ENCODE measurements around the gene OTUD4.
A peak's percentile ranks its signal among the peaks of the same experiment; 100 is the strongest.
"Not testable (repeated sequence)": the region's sequence is repeated elsewhere in the genome, so short reads cannot be mapped to it uniquely, and the experiment has no call there.

Gene OTUD4

DNA sequence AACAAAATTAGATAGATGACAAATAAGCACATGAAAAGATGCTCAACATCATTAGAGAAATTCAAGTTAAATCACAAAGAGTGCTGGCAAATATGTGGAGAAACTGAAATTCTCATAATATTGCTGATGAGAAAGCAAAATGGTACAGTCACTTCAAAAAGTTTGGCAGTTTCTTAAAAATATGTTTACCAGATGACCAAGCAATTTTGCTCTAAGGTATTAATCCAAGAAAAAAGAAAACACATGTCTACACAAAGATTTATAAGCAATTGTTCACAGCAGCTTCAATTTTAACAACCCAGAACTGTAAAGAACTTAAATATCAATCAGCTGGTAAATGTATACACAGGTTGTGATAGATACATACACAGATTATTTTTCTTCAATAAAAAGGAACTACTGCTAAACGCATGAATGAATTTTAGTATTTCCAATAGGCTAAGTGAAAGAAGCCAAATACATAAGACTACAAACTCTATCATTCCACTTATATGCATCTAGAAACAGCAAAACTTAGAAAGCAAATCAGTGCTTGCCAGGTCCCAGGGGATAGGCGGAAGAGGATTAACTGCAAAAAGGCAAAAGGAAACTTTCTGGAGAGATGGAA is 11.7 kb downstream of the OTUD4 start:
- H3K4me1 Mint-ChIP-seq (ENCODE audit: low read depth) = peaks cover 25% of the 10 kb centered on the region
- no peaks in the 10 kb centered on the region for H3K27me3 Mint-ChIP-seq (ENCODE audit: low read depth)
- no peaks in the 10 kb centered on the region for H3K9me3 Mint-ChIP-seq
- peaks cover 42% of the 10 kb centered on the region for H3K36me3 Mint-ChIP-seq (ENCODE audit: low read depth)
- H3K4me3 Mint-ChIP-seq = no peak overlapping the region
- DNase-seq (ENCODE audit: low spot score) = no peak
- H3K27ac Mint-ChIP-seq = peak overlapping the region; percentile 60

DNA sequence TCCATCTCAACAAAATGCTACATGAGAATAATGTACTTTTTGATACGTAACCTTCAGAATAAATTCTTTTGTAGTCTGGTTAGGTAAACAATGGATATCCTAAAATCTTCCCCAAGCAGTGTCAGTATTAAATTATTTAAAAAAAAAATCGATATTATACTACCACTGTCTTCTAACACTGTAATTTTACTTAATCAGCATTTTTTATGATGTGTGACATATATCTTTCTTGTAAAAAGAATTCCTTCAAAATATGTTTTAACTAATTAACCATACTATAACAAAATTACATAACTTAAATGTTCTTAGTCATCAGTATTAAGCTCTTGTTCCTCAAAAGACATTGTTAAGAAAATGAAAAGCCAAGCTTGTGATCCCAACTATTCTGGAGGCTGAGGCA is 12.5 kb downstream of the OTUD4 start:
- no peaks in the 10 kb centered on the region for H3K27me3 Mint-ChIP-seq (ENCODE audit: low read depth)
- no peak overlapping the region for H3K27ac Mint-ChIP-seq
- peaks cover 43% of the 10 kb centered on the region for H3K36me3 Mint-ChIP-seq (ENCODE audit: low read depth)
- no peak overlapping the region for H3K4me3 Mint-ChIP-seq
- H3K9me3 Mint-ChIP-seq = no peaks in the 10 kb centered on the region
- H3K4me1 Mint-ChIP-seq (ENCODE audit: low read depth) = peaks cover 21% of the 10 kb centered on the region
- no peak for DNase-seq (ENCODE audit: low spot score)

DNA sequence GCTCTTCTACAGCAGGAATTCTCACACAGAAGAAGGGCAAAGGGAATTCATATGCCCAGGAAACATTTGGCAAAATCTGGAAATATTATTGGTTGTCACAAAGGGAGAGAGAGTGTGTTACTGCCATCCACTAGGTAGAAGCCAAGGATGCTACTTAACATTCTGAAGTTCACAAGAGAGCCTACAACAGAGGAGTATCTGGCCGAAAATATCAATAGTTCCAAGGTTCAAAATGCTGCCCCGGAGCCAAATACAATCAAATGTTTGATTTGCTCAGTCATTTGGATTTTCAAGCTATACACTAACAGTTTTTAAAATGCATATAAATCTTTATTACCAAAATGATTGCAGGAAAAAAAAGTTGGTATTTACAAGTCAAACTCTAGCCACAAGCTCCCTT is 18.8 kb downstream of the OTUD4 start:
- Mint-ChIP-seq H3K4me3 (no peak overlapping the region), H3K36me3 (ENCODE audit: low read depth) (peaks cover 39% of the 10 kb centered on the region), H3K27ac (no peak overlapping the region), H3K9me3 (no peaks in the 10 kb centered on the region), H3K27me3 (ENCODE audit: low read depth) (no peaks in the 10 kb centered on the region), H3K4me1 (ENCODE audit: low read depth) (peaks cover 10% of the 10 kb centered on the region)
- DNase-seq (ENCODE audit: low spot score) = no peak

DNA sequence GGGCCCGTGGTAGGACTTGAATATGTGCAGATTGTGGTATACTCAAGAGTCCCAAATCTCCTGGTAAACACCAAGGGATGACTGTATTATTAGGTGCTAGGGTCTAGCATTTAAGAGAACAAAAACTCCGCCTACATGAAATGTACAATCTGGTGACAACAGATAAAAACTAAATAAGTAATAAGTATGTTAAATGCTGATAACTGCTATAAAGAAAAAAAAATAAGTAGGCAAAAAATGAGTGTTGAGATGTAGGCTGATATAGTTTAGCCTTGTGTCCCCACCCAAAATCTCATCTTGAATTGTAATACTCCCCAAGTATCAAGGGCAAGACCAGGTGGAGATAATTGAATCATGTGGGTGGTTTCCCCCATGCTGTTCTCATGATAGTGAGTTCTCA is 23.4 kb downstream of the OTUD4 start:
- Mint-ChIP-seq H3K4me3 (no peak overlapping the region), H3K4me1 (ENCODE audit: low read depth) (peaks cover 19% of the 10 kb centered on the region), H3K27ac (peak overlapping the region; percentile 21), H3K36me3 (ENCODE audit: low read depth) (peaks cover 52% of the 10 kb centered on the region), H3K27me3 (ENCODE audit: low read depth) (no peaks in the 10 kb centered on the region), H3K9me3 (no peaks in the 10 kb centered on the region)
- no peak for DNase-seq (ENCODE audit: low spot score)

DNA sequence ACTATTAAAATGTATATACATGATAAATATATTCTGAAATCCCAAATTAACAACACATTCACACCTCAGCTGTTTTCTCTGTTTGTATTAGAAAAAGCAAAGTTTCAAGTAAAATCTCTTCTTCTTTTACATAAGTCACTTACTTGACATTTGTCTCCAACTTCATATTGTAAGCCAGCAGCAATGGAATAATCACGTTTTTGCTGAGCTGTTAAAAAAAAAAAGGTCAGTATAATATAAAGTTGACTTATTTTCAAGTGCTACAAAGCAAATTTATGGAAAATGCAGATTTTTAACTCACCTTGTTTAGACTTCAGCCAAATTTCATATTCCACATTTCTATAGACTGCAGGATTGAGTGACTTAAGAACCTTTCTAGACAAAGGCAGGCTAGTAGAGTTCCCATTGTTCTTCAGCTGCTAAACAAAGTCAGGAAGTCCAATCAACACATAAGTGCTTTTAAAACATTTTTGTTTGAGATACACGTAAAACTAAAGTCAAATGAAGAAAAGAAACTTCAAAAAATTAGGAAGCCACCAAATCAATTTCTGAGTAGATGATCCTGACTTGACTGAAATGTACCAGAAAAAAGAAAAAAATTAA is 25.0 kb downstream of the OTUD4 start:
- peaks cover 51% of the 10 kb centered on the region for H3K36me3 Mint-ChIP-seq (ENCODE audit: low read depth)
- H3K4me1 Mint-ChIP-seq (ENCODE audit: low read depth) = peaks cover 17% of the 10 kb centered on the region
- H3K27me3 Mint-ChIP-seq (ENCODE audit: low read depth) = no peaks in the 10 kb centered on the region

DNA sequence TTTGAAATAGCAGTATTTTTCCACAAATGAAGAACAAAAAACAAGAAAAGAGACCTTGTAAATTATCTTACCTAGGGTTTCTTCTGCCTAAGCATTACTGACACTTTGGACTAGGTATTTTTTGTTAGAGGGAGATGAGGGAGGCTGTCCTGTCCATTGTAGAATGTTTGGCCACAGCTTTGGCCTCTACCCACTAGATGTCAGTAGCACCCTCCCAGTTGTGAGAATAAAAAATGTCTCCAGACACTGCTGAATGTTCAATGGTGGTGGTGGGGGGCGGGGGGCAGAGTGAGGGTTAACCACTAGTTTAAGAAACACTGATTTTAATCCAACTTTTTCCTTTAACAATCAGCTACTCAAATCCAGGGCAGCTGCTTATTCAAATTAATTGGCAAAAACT is 25.8 kb downstream of the OTUD4 start:
- Mint-ChIP-seq H3K4me1 (ENCODE audit: low read depth) (peaks cover 15% of the 10 kb centered on the region), H3K36me3 (ENCODE audit: low read depth) (peaks cover 56% of the 10 kb centered on the region), H3K4me3 (no peak overlapping the region), H3K9me3 (no peaks in the 10 kb centered on the region), H3K27ac (no peak overlapping the region), H3K27me3 (ENCODE audit: low read depth) (no peaks in the 10 kb centered on the region)
- no peak for DNase-seq (ENCODE audit: low spot score)

More for the DNA sequence above, 25.0 kb downstream of the OTUD4 start:
- H3K27ac Mint-ChIP-seq = no peak overlapping the region
- no peak for DNase-seq (ENCODE audit: low spot score)
- no peak overlapping the region for H3K4me3 Mint-ChIP-seq
- H3K9me3 Mint-ChIP-seq = no peaks in the 10 kb centered on the region

DNA sequence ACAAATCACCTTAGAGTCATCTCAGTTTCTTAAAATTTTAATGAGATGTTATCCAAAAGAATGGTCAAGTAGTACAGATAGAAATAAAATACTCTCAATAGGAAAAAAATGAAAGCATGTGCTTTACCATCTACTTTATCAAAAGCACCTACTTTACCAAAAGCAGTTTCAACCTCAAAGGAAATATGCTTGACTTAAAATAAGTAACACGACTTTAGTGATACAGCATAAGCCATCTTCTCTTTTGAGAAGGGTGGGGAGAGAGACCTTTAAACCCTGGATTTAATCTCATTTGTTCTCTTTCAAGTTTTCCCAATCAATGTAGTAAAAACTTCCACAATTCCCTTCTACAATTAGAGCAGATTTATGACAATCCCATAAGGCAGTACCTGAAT is 26.5 kb downstream of the OTUD4 start:
- no peak overlapping the region for H3K27ac Mint-ChIP-seq

DNA sequence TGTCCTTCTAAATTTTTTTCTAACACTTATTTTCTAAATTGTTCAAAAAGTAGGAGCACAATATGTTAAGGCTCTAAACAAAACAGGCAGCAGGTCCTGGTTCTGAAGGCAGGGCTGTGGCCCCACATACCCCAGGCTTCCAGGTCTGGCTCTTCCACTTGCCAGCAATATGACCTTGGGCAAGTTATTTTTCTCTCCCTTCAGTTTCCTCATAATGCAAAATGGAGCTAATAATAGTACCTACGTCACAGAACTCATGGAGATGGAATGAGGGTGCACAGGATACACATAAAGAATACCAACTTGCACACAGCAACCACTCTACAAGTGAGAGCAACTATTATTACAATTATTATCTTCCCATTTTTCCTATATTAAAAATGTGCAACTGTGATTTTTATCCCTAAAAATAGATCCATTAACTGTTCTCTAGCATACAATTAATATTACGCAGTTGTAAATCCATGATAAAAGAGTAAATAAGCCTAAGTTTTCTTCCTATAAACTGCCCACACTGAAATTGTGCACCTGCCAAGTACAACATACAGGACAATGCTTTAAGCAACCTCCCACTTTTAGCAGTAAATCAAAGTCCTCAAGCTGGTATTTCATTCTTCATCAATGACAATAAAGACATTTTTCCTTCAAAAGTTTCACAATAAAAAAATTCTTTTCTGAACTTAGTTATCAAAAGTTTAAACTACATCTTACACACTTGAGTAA is 27.0 kb downstream of the OTUD4 start:
- no peak for DNase-seq (ENCODE audit: low spot score)
- Mint-ChIP-seq H3K27ac (no peak overlapping the region), H3K9me3 (no peaks in the 10 kb centered on the region), H3K36me3 (ENCODE audit: low read depth) (peaks cover 57% of the 10 kb centered on the region), H3K27me3 (ENCODE audit: low read depth) (no peaks in the 10 kb centered on the region), H3K4me3 (no peak overlapping the region), H3K4me1 (ENCODE audit: low read depth) (peaks cover 12% of the 10 kb centered on the region)

More for the DNA sequence above, 26.5 kb downstream of the OTUD4 start:
- H3K9me3 Mint-ChIP-seq = no peaks in the 10 kb centered on the region
- peaks cover 12% of the 10 kb centered on the region for H3K4me1 Mint-ChIP-seq (ENCODE audit: low read depth)
- no peaks in the 10 kb centered on the region for H3K27me3 Mint-ChIP-seq (ENCODE audit: low read depth)
- peaks cover 57% of the 10 kb centered on the region for H3K36me3 Mint-ChIP-seq (ENCODE audit: low read depth)
- no peak overlapping the region for H3K4me3 Mint-ChIP-seq
- DNase-seq (ENCODE audit: low spot score) = no peak

DNA sequence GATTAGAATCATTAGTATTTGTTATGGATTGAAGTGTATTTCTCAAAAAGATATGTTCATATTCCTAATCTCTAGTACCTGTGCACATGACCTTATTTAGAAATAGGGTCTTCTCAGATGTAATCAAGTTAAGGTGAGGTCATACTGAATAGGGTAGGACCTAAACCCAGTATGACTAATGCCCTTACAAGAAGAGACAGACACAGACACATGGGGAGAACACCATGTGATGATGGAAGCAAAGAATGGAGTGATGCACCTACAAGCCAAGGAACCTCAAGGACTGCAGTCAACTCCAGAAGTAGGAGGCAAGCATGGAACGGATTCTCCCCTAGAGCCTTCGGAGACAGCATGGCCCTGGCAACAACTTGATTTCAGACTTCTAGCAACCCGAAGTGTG is 31.4 kb downstream of the OTUD4 start:
- Mint-ChIP-seq H3K27me3 (ENCODE audit: low read depth) (no peaks in the 10 kb centered on the region), H3K4me1 (ENCODE audit: low read depth) (peaks cover 8% of the 10 kb centered on the region), H3K4me3 (no peak overlapping the region), H3K9me3 (no peaks in the 10 kb centered on the region), H3K27ac (no peak overlapping the region), H3K36me3 (ENCODE audit: low read depth) (peaks cover 71% of the 10 kb centered on the region)
- DNase-seq (ENCODE audit: low spot score) = no peak

DNA sequence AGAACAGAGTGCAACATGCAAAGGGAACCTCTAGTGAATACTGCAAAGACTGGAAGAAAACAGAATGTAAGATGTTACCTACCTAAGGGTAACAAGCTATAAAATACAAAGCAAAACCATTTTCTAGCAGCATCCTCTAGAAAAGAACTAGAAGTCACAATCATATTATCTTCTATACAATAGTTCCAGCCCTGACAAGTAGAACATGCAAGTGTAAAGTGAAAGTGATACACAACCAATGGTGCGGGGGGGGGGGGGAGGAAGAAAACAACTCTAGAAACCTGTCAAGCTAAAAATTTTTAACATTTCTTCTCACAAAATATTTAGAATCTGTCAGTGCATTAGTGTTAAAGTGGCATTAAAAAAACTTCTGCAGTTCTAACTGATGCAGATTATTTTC is 44.2 kb downstream of the OTUD4 start:
- H3K9me3 Mint-ChIP-seq; H3K27me3 Mint-ChIP-seq (ENCODE audit: low read depth); DNase-seq (ENCODE audit: low spot score): not testable (repeated sequence)
- peaks cover 69% of the 10 kb centered on the region for H3K36me3 Mint-ChIP-seq (ENCODE audit: low read depth)
- H3K4me1 Mint-ChIP-seq (ENCODE audit: low read depth) = peaks cover 55% of the 10 kb centered on the region
- peak overlapping the region; percentile 80 for H3K27ac Mint-ChIP-seq
- peak overlapping the region; percentile 47 for H3K4me3 Mint-ChIP-seq

DNA sequence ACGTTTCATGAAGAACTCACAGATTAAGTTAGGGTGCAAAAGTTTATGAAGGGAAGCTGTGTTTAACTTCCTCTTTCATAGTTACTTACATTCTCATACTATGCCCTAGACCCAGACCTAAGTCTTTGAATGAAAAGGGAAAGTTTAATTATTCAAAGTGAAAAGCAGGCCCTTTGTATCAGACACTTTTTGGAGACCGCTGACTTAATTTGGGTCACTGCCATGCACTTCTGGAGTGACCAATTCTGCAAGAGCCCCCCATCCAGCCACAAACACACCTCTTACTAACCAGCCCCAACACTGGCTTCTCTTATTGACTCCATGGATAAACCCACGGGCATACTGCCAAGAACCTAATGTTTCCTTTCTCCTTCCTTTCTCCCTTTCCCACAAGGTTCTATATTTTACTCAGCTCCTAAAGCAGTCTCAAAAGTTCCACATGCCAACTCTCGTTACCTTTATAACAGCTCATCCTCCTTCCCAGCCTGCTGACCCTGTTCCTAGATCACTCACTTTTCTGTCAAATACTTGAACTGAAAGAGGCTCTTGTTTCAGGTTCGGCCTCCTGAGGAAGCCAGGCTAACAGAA is 47.8 kb downstream of the OTUD4 start:
- H3K4me3 Mint-ChIP-seq = peak overlapping the region; percentile 76
- no peaks in the 10 kb centered on the region for H3K27me3 Mint-ChIP-seq (ENCODE audit: low read depth)
- peak; percentile 34 for DNase-seq (ENCODE audit: low spot score)
- peaks cover 72% of the 10 kb centered on the region for H3K4me1 Mint-ChIP-seq (ENCODE audit: low read depth)
- peaks cover 71% of the 10 kb centered on the region for H3K36me3 Mint-ChIP-seq (ENCODE audit: low read depth)
- H3K9me3 Mint-ChIP-seq = no peaks in the 10 kb centered on the region
- H3K27ac Mint-ChIP-seq = peak overlapping the region; percentile 85

DNA sequence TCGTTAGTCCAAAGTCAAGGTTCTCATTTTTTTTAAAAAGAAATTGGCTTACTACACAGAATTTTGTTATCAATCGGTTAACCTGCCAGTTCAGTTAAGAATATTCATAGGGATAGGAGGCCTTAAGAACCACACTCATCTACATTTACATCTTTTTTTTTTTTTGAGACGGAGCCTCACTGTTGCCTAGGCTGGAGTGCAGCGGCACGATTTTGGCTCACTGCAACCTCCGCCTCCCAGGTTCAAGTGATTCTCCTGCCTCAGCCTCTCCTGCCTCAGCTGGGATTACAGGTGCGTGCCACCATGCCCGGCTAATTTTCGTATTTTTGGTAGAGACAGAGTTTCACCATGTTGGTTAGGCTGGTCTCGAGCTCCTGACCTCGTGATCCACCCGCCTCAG is 48.5 kb downstream of the OTUD4 start:
- Mint-ChIP-seq H3K4me1 (ENCODE audit: low read depth) (peaks cover 75% of the 10 kb centered on the region), H3K4me3 (peak overlapping the region; percentile 65), H3K27ac (peak overlapping the region; percentile 85), H3K27me3 (ENCODE audit: low read depth) (no peaks in the 10 kb centered on the region), H3K9me3 (peaks cover under 1% of the 10 kb centered on the region), H3K36me3 (ENCODE audit: low read depth) (peaks cover 71% of the 10 kb centered on the region)
- no peak for DNase-seq (ENCODE audit: low spot score)

DNA sequence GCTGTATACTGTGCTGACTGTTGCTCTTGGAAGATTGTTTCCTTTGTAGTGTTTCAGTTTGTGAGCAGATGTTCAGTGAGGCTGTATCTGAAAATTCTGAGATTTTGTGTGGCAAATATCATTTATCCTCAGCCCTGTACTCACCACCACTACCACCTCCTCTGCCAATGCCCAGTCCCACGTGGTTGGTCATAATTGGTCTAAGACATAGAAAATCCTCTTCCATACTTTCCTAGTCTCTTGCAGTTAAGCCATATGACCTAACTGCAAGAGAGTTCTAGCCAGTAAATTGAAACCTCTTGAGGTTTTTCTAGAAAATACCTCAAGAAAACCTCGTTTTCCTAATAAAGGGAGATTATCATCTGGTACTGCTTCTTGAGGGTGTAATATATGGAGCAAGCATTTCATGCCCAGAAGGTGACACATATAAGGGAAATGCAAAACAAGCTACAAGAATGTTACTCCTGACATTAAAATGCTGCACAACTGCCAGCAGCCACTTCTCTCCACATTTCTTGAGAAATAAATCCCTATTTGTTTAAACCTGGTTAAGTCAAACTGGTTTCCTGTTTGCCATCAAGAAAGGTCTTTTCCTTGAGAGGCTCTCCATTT is 49.5 kb downstream of the OTUD4 start:
- DNase-seq (ENCODE audit: low spot score) = no peak
- Mint-ChIP-seq H3K4me1 (ENCODE audit: low read depth) (peaks cover 77% of the 10 kb centered on the region), H3K27ac (peak overlapping the region; percentile 89), H3K36me3 (ENCODE audit: low read depth) (peaks cover 78% of the 10 kb centered on the region), H3K9me3 (peaks cover 4% of the 10 kb centered on the region), H3K27me3 (ENCODE audit: low read depth) (no peaks in the 10 kb centered on the region), H3K4me3 (peak overlapping the region; percentile 65)

DNA sequence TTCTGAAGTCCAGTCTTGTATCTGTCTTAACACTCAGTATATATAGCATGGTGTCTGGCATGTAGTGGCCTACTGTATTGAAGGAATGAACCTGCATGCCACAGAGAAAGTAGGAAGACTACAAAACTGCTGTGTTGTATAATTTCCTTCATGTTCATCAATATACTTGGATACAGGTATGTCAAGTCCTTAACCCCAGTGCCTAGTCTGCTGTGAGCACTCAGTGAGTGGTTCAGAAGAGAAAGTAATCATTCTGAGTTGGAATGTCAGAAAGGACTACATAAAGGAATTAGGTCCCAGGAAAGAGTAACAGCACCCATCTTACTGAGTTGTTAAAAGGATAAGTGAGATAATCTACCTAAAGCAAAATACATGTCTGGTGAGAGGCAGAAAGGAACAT is 50.3 kb downstream of the OTUD4 start:
- Mint-ChIP-seq H3K27me3 (ENCODE audit: low read depth) (no peaks in the 10 kb centered on the region), H3K4me1 (ENCODE audit: low read depth) (peaks cover 74% of the 10 kb centered on the region), H3K27ac (peak overlapping the region; percentile 89), H3K4me3 (peak overlapping the region; percentile 65), H3K9me3 (peaks cover 7% of the 10 kb centered on the region), H3K36me3 (ENCODE audit: low read depth) (peaks cover 76% of the 10 kb centered on the region)
- no peak for DNase-seq (ENCODE audit: low spot score)
